HG02938 (cell line): ENCODE measurements around the gene PARD3.

ENCODE experiments used
- ATAC-seq: cut with Tn5 transposase; IDR thresholded peaks from one replicate; pipeline ENCODE4 v1.9.1; 2021; ENCODE audit warnings: mild to moderate bottlenecking, moderate library complexity; ENCODE audit not compliant: unreplicated experiment

Gene PARD3

DNA sequence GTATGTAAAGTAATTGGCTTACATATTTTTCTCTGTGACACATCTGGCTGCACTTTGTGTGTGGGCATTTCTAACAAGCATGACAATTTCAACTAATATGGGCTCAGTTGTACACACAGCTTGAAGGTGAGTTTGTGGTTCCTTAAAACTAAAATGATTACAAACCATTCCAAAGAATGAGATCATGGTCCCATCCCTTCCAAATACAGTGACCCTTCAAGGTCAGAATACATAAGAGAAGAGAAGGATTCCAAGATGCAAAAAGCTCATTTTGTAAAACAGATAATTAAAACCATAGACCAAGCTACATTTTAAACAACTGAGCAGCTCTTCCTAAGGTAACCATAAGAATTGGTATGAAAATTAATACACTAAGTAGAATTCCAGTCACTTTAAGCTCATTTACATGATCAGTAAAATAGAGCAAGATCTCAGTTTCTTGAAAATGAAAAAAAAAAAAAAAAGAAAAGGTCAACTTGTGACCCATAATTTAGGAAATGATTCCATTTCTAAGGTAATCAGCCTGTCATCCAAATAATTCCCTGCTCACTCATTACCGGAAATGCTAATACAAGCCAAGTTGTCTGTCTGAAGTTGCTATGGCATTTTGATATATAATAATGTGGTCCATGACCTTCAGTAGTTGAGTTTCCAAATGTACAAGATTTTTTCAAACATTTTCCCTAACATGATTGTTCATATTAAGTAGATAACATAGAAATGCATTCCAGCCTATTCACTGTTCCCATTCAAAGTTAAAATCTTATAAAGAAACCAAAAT lies 688.5 kb downstream of the PARD3 start:
- no peak for ATAC-seq

DNA sequence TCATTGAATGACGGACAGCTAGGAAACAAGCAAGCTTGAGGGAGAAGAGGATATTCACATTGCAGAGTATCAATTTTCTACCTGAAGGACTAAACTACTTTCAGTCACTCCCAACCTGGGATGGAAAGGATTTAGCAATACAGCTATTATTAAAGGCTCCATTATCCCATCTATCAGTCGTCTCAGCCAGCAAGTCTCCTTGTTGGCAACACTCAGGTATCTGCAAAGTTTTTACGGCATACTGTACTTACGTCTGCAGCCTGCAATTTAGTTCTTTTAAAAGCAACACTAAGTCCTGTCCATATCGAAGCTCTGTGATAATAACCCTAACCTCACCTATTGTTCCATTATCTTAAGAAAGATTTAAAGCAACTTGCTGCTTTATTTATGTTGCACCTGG lies 689.4 kb downstream of the PARD3 start:
- no peak for ATAC-seq

DNA sequence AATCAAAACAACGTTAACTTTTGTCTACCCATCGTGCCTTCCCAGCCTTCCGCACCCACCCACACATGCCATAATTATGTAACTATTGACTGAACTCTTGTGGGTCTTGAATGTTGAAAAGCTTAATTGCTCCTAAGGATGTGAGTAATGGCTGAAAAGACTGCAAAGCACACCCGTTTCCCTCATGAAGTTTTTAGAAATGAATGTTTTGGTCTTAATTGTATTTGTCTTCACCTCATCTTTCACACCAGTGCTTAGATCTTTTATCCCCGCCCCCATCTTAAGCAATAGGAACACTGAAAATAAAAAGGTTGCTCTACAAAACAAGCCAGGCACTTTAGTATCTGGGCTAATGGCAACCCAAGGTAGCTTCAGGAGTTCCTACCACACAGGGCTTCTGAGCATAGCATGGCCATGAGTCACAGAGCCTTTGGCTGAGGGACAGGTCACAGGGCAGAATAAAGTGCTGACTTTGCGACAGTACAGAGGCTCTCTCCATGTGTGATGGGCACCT lies 690.5 kb downstream of the PARD3 start:
- no peak for ATAC-seq

DNA sequence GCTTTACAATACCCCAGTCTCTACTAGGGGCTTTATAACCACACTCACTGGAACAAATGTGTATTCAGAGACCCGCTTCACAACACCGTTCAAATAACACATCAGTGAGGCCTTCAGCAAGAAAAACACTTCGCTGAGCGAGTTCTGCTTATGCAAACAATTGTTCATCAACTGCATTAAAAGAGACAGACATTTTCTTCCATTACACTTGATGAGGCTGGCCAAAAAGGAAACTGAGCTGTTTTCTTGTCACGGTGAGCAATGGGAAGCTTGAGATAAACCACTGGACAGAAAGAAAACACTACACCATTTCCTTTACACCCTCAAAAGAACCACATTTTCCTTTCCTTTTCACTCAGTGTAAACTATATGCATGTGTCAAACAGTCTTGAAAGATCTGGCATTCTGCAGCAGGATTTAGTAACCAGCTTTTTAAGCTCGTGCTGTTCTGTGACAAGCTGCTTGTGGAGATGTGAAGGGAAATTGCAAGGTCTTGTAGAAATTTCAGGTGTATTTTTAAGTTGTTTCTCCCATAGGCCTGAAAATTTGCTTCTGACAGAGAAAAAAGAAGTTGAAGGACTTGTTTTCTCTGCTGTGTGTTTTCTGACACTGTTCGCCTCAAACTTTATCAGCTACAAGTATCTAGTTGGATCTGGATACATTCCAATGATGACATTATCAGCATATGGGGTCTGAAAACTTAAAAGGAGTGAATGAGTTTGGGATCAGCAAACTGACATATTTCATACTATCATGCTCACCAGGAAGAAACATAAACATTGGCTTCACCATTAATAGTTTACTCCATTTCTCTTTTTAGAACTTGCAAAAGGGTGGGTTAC lies 693.1 kb downstream of the PARD3 start:
- no peak for ATAC-seq

DNA sequence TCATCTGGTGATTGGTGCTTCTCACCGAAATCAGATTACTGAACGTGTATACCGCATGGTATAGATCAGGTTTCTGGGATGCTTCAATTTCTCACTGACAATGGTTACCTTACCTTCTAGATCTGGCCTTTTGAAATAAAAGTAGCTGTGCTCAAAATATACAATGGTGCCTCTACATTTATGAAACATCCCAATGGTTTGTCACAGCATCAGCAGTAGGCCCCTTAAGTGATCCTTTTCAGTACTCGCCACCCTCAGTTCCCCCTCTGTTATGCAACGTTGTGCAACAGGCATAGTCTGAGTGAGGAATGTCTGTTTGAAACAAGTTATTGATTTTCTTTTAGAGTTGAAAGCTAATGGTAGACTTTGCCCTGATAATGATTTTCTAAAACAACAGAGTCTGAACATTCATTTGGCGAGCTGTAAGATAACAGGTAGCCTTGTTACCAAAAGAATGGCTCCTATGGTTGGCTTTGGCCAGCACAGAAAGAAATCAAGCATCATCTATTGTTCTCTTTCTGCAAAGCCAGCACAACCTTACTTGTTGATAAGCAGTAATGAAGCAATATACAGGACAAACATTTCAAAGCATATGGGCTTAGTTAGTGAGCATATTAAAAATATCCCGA lies 693.9 kb downstream of the PARD3 start:
- no peak for ATAC-seq

DNA sequence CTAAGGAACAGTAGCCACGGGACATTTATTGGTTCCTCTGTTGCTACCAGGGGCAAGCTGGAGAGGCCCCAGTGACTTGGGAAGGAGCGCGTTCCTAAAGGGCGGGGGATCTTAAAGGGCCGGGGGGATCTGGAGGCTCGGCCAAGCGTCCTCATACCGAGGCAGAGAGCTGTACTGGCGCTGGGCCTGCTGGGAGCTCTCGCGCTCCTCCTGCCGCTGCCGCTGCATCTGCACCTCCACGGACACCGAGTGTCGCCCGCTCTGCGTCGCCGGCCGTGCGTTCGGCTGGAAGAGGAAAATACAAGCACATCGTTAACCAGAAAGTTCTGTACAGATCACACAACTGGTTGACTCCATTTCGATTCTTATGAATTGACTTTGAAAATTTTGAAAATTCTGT lies 695.6 kb downstream of the PARD3 start:
- no peak for ATAC-seq

DNA sequence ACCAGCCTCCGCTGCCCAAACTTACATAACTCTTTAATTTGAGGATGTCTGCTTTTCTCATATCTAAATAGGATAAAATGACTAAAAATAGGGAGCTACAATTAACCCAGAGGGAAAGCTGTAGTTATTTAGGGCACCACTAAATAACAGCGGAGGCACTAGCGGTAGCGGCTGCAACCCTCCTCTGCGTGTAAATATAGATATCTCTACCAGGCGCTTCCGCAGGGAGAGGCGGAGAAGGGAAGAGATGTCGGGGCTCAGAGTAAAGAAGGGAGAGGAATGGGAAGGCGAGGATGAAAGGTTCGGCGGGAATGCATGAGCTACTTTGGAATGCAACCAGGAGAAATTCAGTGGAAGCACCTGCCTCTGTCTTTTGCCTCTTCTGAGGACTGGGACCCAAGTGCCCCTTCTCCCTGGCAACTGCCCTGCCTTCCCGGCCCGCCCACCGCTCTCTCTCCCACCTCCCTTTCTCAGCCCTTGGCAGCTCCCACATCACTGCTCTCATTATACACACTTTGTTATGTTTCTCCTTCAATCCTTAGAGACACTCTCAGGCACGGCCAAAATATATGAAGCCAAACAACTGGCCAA lies 698.3 kb downstream of the PARD3 start:
- ATAC-seq, result no peak

DNA sequence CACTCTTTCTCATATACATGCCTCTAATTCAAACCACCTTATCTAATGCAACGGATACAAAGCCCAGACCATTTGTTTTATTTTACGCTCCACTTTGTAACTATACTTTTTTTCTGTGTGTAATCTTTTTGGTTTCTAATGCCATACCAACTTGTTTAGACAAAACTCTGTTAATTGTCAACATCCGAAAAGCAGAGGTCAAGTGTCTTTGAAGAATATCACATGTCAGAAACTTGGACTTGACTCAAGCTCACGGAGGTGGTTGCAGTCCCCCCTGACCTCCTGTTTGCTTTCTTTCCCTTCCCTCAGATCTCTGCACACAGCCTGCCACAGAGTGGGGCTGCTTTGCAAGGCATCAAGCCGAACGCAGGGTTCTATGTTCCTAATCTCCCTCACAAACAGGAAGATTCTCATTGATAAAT lies 698.9 kb downstream of the PARD3 start:
- ATAC-seq, result no peak

DNA sequence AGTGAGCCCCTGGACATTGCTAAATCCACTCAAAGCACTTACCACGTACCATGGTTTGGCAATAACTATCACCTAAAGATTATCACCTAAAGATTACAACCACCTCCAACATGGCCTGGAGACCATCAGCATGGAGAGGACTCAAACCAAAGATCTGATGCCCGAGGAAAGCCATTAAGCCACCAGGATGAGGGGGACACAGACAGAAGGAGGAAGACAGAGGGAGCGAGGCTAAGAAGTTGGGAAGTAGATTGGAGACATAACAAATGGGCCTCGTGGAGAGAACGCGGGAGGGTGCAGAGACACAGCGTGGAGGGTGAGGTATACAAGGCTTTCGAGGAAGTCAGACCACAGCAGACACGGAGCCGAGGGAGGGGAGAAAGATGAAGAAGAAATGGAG lies 700.2 kb downstream of the PARD3 start:
- no peak for ATAC-seq

DNA sequence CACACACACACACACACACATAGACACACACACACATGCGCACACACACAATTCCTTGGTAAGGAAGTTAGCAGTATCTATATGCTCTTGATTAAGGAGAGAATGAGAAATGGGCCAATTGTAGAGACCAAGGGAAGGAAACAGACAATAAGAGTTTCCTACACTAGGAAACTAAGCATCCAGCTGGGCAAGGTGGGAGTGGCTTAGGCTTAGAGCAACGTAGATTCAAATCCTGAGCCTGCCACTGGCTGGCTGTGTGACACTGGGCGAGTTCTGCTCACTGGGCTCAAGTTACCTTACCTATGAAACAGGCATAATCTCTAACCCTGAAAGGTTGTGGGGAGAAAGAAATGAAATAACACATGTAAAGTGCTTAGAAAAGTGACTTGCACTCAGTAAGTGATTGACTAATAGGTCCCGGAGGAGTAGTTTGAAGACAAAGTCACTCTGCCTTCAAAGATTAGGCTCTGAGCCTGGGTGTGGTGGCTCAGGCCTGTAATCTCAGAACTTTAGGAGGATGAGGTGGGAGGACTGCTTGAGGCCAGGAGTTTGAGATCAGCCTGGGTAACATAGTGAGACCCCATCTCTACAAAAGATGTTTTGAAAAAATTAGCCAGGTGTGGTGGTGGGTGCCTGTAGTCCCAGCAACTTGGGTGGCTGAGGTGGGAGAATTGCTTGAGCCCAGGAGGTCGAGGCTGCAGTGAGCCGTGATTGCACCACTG lies 701.4 kb downstream of the PARD3 start:
- no peak for ATAC-seq

DNA sequence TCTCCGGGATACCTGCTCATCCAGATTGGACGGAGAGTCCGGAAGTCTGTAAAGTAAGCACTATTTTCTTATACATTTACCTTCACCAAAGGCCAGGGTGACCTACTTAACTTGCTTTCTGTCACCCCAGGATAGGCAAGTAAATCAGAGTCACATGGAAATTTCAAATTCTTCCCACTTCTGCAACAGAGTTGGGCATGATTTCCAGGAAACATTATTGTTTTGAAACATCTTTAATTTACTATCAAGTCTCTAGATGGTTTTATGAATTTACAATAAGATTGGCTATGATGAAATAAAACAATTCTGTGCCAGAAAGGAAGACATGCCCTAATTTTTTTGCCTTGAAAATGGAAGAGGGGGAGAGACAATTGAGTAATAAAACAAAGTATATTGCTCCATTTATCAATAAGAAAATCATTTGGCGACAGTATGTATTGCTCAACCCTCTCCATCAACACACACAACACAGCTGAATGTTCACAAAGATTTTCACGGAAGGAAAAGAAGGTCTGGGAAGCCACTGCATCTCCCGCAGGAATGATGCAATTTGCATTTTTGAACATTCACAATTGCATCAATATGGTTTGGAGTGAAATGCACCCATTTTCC lies 702.8 kb downstream of the PARD3 start:
- no peak for ATAC-seq

DNA sequence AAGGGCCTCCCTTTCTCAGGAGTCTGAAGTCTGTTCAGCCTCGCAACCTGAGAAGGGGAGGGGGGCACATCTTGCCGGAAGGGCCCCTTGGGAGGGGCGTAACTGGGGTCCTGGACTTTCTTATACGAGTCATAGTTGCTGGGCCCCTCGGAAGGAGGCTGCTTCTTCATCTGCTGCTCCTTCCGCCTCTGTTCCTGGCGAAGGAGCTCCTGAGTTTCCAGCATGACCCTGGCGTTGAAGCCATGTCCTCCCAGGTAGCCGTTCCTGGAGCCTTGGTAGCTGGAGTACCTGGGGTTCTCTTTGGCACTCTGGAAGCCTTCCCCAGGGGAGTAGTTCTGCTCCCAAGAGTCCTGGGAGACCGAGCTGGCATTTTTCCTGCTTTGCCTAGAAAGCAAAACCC lies 703.9 kb downstream of the PARD3 start:
- ATAC-seq, result no peak

DNA sequence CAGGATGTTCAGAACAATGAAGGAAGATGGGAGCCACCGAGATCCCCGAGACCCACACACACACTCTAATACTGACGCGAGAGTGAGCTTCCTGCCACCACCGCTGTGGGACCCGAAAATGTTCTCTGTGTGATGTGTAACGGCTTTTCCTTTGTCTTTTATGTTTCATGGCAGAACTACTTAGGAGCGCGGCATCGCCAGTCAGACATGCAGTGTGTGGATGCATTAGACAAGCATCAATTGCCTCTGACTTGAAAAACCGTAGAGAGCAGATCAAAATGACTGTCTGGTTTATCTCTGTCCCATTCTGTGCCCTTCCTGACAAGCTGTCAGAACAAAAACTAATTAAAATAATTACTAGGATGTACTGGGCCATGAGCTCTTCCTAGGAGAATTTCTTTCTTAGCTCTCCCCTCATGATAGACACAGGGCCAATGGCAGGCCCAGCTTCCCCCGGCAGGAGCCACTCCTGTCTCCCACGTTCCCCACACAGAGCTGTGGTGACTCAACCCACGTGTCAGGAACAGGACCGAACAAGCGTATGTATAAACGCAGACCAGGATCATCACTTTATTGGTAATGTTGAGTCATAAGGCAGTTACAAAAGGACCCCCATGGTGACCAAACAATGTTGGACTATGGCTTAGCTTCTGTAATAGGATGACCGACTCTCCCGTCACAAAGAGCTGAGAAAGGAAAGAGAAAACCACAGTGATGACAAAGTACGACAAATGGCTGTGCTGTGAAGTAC lies 705.0 kb downstream of the PARD3 start:
- no peak for ATAC-seq

DNA sequence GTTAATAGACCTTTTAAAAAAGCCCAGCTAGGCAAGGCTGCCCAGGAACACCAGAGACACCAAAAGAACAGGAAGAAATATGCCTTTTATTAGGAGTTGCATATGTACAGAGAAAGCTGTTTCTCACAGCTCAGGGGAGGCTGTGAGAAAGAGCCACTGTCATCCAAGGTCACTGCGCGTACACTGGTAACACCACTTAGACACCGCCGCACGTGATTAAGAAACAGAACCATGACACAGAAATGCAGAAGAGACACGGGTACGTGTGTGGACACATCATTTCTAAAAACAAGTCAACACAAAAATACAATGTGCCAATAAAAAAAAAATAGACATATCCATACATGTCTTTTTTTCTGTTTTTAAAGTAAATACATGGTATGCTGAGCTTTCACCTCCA lies 705.6 kb downstream of the PARD3 start:
- no peak for ATAC-seq

DNA sequence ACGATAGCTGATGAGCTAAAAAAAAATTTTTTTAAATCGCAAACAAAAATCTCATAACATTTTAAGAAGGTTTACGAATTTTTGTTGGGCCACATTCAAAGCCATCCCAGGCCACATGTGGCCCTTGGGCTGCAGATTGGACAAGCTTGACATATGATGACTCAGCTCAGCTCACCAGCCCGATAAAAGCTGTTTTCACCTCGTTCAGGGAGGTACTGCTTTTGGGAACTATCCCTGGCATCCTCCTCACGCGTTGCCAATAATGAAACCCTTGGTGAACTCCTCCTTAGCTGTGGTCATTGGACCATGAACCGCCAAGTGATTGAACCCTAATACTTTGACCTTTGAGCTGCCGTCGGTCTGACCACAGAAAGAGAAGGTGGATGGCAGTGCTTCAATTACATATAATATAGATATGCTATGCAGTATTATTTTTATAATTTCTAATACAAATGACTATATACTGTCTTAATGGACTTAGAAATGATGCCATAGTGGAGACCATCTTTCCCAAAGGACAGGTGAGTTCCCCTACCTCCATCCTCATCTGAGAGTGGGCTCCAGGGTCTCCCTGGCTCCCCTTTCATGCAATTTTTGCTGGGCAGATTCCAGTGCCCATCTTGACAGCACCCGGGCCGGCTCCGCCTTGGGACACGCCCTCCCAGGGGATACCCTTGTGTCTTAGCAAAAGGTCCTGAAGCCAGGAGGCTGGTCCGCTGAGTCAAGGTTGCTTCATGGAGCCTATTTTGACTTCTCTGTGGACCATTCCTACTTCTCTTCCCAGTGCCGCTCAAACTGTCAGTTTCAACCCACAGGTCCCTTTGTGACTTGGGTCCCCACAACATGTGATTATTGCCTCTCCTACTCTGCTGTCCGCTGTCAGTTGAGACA lies 707.2 kb downstream of the PARD3 start:
- ATAC-seq, result no peak

DNA sequence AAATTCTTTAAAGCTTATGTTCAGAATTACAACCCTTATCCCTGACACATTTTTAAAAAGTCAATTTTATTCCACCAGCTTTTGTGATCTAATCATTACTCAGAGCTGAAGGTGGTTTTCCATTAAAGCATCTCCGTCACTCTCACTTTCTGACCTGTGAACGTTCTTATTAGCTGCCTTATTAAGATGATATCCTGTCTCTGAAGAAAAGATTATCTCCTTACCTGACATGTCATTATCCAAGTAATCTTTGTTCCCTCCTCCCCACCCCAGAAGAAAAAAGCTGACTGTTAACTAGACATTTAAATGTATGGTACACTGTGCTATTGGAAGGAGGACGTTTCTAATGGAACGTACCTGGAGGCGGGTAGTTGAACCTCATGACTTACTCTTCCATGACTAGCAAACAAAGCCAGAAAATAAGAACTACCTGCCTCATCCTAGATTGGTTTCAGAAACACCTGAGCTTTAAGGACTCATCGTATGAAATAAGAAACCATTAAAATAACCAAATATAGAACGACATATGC lies 708.7 kb downstream of the PARD3 start:
- no peak for ATAC-seq

DNA sequence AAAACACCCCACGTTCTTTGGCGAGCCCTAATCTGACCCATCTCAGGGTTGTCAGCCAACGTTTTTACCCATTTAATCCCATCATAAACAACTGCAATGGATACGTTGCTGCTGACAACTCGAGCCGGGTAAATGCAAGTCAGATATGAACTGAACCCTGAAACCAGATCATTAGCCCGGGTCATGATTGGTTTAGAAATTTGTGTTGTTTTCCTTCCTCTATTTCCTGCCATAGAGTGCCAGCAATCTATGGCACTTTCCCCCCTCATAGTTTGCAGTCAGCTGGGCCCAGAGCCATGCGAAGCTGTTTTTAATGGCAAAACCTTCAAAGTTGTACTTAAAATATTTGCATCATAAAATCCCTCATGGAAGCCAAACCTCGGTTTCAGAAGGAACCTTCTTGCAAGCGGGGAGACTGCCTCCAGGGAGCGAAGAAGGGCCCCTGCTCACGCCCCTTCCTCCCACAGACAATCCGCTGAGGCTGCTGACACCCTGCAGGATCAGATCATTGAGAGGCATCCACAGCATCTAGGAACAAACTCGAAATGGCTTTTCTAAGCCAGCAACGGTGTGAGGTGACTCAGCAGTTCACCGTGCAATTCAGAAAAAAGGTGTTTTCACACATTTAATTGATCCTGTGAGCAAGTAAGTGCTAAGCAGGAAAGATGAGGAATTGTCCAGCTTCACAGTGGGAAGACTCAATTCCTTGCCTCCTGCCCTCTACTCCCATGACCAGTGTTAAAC lies 710.1 kb downstream of the PARD3 start:
- no peak for ATAC-seq
